ENCODE data around the gene TRPM6.

TRPM6 gene

GRCh38 chr9:74770508-74771261, 117.0 kb downstream of the TRPM6 start:
- DNase-seq, result no peak

- no peak for DNase-seq
Measured at GRCh38 chr9:74765481-74765971, 122.2 kb downstream of the TRPM6 start.

DNA sequence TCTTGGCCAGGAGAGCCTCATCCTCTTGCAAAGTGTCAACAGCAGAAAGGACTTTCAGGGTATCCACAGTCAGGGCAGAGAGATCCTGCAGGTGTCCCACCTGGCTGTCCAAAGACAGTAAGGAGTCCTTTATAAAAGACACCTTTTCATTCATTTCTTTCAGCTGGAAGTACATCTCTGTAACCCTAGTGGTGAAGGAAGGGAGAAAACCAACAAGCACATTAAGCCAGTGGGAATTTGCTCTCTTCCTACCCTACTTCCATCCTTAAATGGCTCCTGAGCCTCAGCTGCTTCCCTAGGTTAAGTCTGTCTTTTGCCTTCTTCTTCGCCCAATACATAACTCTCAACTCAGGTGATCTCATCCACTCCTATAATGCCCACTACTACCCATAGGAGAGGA, 124.8 kb downstream of the TRPM6 start:
- no peak for DNase-seq

GRCh38 chr9:74760031-74760700, 127.6 kb downstream of the TRPM6 start:
- no peak for DNase-seq

DNA sequence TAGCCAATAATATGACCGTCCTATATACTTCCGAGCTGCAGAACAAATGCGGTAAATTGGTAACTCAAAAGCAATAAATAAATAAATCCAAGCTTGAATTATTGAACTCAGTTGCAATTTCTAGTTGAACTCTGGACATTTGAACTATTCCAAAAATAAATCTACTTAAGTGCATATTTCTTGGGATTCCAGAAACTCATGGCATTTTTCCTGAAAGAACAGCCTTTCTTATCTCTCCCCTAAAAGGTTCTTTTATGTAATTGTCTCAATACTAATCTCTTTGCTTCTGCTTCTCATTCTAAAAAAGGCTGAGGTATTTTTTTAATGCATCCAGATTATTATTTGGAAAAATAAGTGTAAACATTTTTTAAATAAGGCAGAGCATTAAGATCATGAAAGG, 131.7 kb downstream of the TRPM6 start:
- DNase-seq, result no peak

DNA sequence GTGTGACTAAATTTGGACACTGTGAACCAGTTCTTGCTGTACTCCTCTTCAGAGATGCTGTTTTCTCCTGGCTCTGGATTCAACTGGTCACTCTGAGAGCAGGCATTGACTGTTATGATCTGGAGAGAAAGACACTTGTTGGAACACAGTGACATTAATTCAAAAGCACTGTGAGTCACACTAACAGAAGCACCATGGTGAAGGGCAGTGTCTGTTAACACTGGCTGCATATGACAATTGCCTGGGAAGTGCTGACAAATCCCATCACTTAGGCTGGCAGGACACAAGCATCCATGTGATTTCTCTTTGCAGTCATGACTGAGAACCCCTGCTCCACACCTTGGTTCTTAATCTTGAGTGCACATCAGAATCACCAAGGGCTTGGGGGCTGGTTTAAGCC, 132.4 kb downstream of the TRPM6 start:
- DNase-seq, result no peak

DNA sequence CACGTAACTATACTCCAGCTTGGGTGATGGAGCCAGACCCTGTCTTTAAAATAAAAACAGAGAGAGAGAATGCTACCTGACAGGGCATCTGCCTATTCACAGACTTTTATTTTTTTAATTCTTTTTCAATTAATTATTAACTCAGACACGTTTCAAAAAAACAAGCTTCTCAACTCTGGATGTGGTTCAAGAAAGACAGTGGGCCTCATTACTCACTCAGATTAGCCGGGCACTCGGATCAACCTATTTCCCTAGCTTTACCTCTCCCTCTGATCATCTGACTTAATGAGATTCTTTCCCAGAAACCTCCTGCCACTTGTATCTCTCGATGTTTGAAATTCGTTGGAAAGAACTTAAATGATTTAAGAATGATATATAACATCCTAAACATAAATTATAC, 134.1 kb downstream of the TRPM6 start:
- no peak for DNase-seq

- no peak for DNase-seq
Measured at GRCh38 chr9:74748966-74749365, 138.8 kb downstream of the TRPM6 start.

DNA sequence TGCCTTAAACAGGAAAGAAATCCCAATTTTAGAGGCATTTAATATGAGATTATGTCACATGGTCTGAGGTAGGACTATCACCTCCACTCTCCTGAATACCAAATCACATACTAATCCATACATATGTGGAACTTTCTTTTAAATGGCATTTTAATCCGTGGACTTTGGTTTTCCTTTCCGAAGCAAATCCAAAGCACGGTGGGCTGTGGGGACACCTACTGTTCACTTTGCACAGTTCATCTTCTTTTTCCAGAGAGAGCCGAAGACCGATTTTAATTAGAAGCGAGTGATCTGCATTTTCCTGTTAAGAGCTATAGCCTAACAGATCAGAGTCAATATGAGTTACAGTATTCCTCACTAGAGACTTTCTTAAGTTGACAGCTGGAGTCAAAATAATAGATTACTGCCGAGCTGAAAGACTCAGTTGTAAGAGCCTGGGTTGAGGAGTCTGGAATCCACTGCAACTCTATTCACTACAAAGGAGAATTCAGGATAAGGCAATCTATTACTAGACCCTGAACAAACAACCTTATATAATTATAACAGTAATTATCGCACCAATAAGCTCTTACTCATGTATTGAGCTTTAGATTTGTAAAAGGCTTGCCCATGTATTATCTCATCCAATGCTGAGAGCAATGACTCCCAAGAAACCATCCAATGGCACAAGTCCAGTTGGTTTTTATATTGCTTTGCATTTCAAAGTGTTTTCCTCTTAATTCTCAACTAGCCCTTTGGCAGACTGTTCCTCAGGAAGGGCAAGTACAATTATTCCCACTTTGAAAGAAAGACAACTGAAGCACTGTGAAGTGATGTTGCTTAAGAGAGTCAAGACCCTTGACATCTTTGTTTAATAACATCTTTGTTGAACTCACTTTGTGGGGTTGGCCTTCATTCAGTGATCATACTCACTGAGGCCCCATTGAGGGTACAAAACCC, 144.7 kb downstream of the TRPM6 start:
- DNase-seq, result no peak

DNA sequence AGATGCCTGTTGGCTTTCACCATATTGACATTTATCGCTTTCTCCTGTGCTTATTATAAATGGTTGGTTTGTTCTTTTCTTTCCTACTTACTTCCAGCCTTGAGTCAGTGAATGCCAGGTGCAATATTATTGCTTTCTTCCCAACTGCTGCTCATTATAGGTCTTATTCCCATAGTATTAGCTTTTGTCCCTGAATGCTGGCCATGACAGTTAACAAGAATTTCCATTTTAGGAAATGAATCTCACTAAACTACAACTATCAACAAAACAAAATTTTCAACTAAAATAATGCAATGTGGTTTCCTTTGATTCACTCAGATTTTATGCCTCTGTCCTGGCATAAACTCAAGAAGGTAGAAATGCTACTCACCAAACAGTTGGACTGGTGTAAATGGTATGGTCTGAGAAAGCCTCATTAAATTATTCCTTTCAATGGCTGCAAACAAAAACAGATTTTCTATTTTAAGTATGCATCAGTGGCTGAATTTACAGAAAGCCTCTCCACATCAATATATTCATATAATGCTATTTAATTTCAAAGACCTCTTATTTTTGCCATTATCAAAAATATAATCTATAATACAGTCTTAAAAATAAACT, 145.4 kb downstream of the TRPM6 start:
- DNase-seq, result no peak

GRCh38 chr9:74736646-74737045, 151.1 kb downstream of the TRPM6 start:
- no peak for DNase-seq

DNA sequence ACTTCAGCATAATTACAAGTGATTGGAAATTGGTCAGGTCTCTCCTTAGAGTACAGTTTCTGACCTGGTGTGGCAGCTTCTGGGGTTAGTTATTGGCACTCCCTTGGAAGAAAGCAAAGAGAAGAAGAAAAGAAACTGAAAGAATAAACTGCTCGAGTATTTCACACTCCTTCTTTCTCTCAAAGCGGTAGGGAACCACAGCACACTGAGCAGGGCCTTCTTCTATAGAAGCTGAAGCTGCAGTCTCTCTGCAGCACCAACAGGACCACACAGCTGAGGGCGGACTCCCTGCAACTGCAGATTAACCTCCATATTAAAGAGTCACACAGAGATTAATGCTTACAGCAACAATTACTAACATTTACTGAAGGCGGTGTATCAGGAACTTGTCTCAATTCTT, 152.0 kb downstream of the TRPM6 start:
- no peak for DNase-seq

DNA sequence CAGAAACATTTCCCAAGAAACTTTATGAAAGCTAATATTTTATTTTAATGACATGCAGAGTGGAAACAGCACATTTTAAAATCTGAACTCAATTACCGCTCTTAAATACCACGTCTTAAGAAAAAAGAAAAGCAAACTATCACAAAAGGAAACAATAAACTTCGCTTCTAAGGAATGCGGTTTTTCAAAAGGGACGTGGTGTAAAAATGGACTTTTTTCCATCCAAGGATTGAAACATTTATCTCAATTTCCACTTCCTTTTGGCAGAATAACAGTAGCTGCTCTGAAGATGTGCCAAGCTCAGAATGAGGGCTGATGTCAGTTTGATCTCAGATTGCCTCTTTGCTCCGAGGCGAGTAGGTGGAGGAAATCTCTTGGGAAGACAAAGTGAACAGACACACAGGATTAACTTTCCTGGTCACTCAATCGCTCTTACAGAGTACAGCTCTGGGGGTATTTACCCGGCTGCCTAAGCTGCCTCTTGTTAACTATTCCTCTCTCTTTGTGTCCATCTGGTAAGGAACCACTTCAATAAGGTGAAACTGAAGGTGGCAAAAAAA, 158.5 kb downstream of the TRPM6 start:
- DNase-seq, result no peak

- no peak for DNase-seq
Measured at GRCh38 chr9:74728176-74728575, 159.5 kb downstream of the TRPM6 start.

DNA sequence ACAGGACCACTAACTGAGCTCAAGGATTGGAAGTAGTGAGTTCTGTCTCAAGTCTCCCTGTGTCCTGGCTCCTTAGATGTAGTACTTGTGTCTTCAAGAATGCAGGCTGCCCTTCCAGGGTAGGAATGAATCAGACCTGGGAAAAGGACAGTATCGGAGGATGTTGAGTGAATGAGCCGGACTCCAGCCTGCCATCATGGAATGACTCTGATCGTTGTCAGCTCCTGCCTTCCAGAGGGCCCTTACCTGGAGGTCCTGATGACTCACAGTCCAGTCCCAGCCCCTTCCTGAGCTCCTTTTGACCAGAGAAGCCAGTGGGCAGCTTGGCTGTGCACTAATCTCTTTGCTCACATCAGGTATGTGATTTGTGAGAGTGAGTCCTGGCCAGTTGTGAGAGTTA, 161.1 kb downstream of the TRPM6 start:
- no peak for DNase-seq

- no peak for DNase-seq
Measured at GRCh38 chr9:74724317-74724716, 163.4 kb downstream of the TRPM6 start.

GRCh38 chr9:74721696-74722660, 165.7 kb downstream of the TRPM6 start:
- DNase-seq, result no peak

- no peak for DNase-seq
Measured at GRCh38 chr9:74719306-74719705, 168.4 kb downstream of the TRPM6 start.

GRCh38 chr9:74718709-74719108, 169.0 kb downstream of the TRPM6 start:
- no peak for DNase-seq

GRCh38 chr9:74711341-74711740, 176.4 kb downstream of the TRPM6 start:
- DNase-seq, result no peak

DNA sequence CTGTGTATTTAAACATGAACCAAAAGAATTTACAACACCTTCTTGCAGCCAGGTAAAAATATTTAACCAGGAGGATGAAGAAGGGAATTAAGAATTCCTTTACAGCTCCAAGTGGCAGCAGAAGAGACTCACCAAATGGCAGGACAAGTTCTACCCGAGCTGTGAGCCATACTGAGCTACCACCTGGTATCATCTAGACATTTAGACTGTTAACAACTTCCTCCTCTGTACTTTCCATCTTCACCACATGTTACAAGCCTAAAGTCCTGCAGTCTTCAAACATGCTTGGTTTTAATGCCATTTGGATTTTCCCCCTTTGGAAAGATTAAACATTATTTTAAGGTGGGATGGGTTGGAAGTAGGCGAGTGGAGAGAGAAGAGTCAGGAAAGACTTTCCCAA, 190.2 kb downstream of the TRPM6 start:
- no peak for DNase-seq
